ENCODE measurements around the gene HOXD13.

GRCh38 chr2:176092270-176093144 is at the start of gene HOXD13:
- TF ChIP-seq POLR2AphosphoS5 (IDR thresholded peaks at IDR 0.05; ENCODE audit: low read depth, low read length) (no peak), REST (IDR thresholded peaks at IDR 0.05; ENCODE audit: insufficient read depth in 1 of 2, low read depth in 2 of 2, low read length in 2 of 2) (no peak), TAF1 (IDR thresholded peaks at IDR 0.05; ENCODE audit: borderline replicate concordance, insufficient read depth, low read length) (no peak), SIN3A (IDR thresholded peaks at IDR 0.05; ENCODE audit: borderline replicate concordance, insufficient read depth, low read length) (no peak), FOXP2 (optimal IDR thresholded peaks at IDR 0.05; ENCODE audit: borderline replicate concordance, extremely low read depth, extremely low read length, insufficient read depth) (no peak)

Data from PFSK-1 (cell line).